Neural progenitor cell (in vitro differentiated cells): ENCODE results near the gene EFCAB11. TPM values are rescaled to one million over a fixed set of nuclear protein-coding genes. Genes with fewer than 3 reads are reported as not detected.

Experiments used
- DNase-seq: peaks from one replicate; pipeline ENCODE4 v3.0.0-alpha.2; 2016; ENCODE audit warnings: low spot score
- H2AFZ ChIP-seq: fragments of 200-600 bp; sonication (generic); replicated peaks from 2 replicates; pipeline ENCODE4 v1.6.1; 2016; ENCODE audit warnings: antibody characterized with exemption
- H3F3A ChIP-seq: fragments of 200-600 bp; sonication (generic); 2 replicates; pipeline ENCODE4 v1.6.1; 2016; ENCODE audit warnings: antibody characterized with exemption, low read depth
- H3K27ac ChIP-seq: fragments of 200-600 bp; sonication (generic); 2 replicates; pipeline ENCODE4 v1.5.1; 2016; ENCODE audit warnings: mild to moderate bottlenecking
- H3K27me3 ChIP-seq: fragments of 200-600 bp; sonication (generic); 2 replicates; pipeline ENCODE4 v1.6.1; 2016; ENCODE audit warnings: mild to moderate bottlenecking, moderate library complexity
- H3K36me3 ChIP-seq: fragments of 200-600 bp; sonication (generic); 2 replicates; pipeline ENCODE4 v1.5.1; 2016
- H3K4me1 ChIP-seq: fragments of 200-600 bp; sonication (generic); 2 replicates; pipeline ENCODE4 v1.6.1; 2016; ENCODE audit warnings: mixed run types
- H3K4me2 ChIP-seq: fragments of 200-600 bp; sonication (generic); 2 replicates; pipeline ENCODE4 v1.6.1; 2016
- H3K4me3 ChIP-seq: fragments of 200-600 bp; sonication (generic); 2 replicates; pipeline ENCODE4 v1.5.1; 2016
- H3K79me2 ChIP-seq: fragments of 200-600 bp; sonication (generic); 2 replicates; pipeline ENCODE4 v1.6.1; 2016; ENCODE audit warnings: low read depth
- H3K9ac ChIP-seq: fragments of 200-600 bp; sonication (generic); 2 replicates; pipeline ENCODE4 v1.6.1; 2016
- H3K9me3 ChIP-seq: fragments of 200-600 bp; sonication (generic); 2 replicates; pipeline ENCODE4 v1.5.1; 2016; ENCODE audit warnings: low read depth
- H4K20me1 ChIP-seq: fragments of 200-600 bp; sonication (generic); 2 replicates; pipeline ENCODE4 v1.6.1; 2016; ENCODE audit warnings: low read depth
- H3K27ac Mint-ChIP-seq: 3 replicates; pipeline ENCODE4 v1.8.0; 2021; ENCODE audit warnings: mixed read lengths
- H3K27me3 Mint-ChIP-seq: 2 replicates; pipeline ENCODE4 v1.8.0; 2022; ENCODE audit warnings: low read depth, mild to moderate bottlenecking, inconsistent platforms, moderate library complexity, mixed read lengths; ENCODE audit not compliant: insufficient read depth
- H3K36me3 Mint-ChIP-seq: 3 replicates; pipeline ENCODE4 v1.8.0; 2021; ENCODE audit warnings: mixed read lengths
- H3K4me1 Mint-ChIP-seq: 3 replicates; pipeline ENCODE4 v1.8.0; 2021; ENCODE audit warnings: mixed read lengths
- H3K4me3 Mint-ChIP-seq: 3 replicates; pipeline ENCODE4 v1.8.0; 2021; ENCODE audit warnings: mild to moderate bottlenecking, moderate library complexity, mixed read lengths
- H3K9me3 Mint-ChIP-seq: 3 replicates; pipeline ENCODE4 v1.8.0; 2020; ENCODE audit warnings: mixed read lengths
- EZH2 ChIP-seq: fragments of 200-600 bp; sonication (generic); IDR thresholded peaks from 2 replicates; pipeline ENCODE4 v1.6.1; 2017; ENCODE audit warnings: antibody characterized with exemption, mild to moderate bottlenecking, moderate library complexity
- EZH2phosphoT487 ChIP-seq: fragments of 200-600 bp; sonication (generic); IDR thresholded peaks from 2 replicates; pipeline ENCODE4 v1.6.1; 2017; ENCODE audit warnings: antibody characterized with exemption
- total RNA-seq: library from RNA; depleted of rRNA; stranded (reverse); fragments of >200 nt; gene quantifications from 2 replicates; pipeline ENCODE4 v1.2.3, GENCODE V29; 2015; ENCODE audit warnings: low replicate concordance
- TF ChIP-seq, protein P1 (sequence below): fragments of 200-600 bp; sonication (generic); IDR thresholded peaks from 2 replicates; pipeline ENCODE4 v1.5.1; 2017; ENCODE audit warnings: antibody characterized with exemption, mild to moderate bottlenecking

Gene EFCAB11
- total RNA-seq, 1 donor from 2014 or later = 27.6 TPM

DNA sequence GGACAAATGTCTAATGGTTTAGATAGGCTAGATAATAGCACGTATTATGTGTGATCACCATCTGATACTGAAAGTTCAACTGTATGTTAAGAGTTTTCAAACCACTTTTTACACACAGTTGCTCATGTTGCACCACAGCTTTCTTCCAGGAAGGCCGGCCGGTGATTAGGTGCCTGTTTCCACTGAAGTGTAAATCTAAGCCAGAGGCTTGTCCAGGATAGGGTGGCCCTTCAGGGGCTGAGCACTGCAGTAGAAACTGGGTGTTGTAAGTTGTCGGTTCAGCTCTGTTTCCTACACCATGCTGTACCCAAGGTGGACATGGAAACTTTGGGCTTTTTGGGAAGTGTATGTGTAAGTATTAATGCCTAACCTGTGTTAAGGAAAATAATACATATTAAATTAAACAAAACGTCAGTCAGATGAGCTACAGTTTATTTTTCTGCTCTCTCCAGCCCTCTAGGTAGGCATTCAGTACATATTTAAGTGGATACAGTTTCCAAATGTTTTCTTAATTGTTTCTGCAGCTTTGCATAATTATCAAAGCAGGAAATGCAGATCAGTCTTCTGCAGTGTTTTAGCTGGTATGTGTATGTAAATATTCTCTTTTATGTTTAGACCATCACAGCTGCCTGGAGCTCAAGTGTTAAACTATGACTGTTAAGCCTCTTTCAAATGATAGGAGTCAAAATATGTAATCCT lies 32.1 kb upstream of the EFCAB11 start:
- Histone ChIP-seq H3K4me1 (no peaks in the 10 kb centered on the region), H3K4me2 (no peak overlapping the region), H3K79me2 (no peaks in the 10 kb centered on the region), H3K9ac (no peak overlapping the region), H3K27ac (no peak overlapping the region), H2AFZ (no peak overlapping the region), H3K27me3 (no peaks in the 10 kb centered on the region), H4K20me1 (no peaks in the 10 kb centered on the region), H3F3A (no peaks in the 10 kb centered on the region), H3K4me3 (no peak overlapping the region), H3K36me3 (peaks cover 13% of the 10 kb centered on the region), H3K9me3 (no peaks in the 10 kb centered on the region)
- H3K9me3 Mint-ChIP-seq = no peaks in the 10 kb centered on the region
- peaks cover 22% of the 10 kb centered on the region for H3K36me3 Mint-ChIP-seq
- TF ChIP-seq EZH2phosphoT487 (no peak), EZH2 (no peak)
- TF ChIP-seq, protein P1, sequence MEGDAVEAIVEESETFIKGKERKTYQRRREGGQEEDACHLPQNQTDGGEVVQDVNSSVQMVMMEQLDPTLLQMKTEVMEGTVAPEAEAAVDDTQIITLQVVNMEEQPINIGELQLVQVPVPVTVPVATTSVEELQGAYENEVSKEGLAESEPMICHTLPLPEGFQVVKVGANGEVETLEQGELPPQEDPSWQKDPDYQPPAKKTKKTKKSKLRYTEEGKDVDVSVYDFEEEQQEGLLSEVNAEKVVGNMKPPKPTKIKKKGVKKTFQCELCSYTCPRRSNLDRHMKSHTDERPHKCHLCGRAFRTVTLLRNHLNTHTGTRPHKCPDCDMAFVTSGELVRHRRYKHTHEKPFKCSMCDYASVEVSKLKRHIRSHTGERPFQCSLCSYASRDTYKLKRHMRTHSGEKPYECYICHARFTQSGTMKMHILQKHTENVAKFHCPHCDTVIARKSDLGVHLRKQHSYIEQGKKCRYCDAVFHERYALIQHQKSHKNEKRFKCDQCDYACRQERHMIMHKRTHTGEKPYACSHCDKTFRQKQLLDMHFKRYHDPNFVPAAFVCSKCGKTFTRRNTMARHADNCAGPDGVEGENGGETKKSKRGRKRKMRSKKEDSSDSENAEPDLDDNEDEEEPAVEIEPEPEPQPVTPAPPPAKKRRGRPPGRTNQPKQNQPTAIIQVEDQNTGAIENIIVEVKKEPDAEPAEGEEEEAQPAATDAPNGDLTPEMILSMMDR = no peak
- DNase-seq = no peak
- no peaks in the 10 kb centered on the region for H3K4me1 Mint-ChIP-seq
- no peaks in the 10 kb centered on the region for H3K27me3 Mint-ChIP-seq
- no peak overlapping the region for H3K27ac Mint-ChIP-seq
- no peak overlapping the region for H3K4me3 Mint-ChIP-seq

DNA sequence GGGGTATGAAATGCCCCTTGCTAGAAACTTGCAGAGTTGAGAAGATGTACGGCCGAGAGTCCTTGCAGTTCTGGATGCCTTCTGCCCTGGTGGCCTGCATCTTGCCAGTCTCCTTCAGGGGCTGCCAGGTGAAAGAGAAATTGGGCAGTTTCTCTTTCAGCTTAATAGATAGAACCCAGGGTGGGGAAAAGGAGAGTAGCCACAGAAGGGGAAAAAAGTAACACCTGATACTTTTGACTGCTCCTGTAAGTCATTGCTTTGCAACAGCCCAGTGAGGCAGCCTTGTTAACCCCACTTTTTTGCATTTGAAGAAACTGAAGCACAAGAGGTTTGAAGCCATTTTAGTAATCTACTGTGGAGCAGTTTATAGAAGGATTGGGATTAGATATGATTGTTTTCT lies 28.8 kb upstream of the EFCAB11 start:
- Histone ChIP-seq H3K27me3 (no peaks in the 10 kb centered on the region), H3F3A (no peaks in the 10 kb centered on the region), H3K36me3 (peaks cover 8% of the 10 kb centered on the region), H4K20me1 (no peaks in the 10 kb centered on the region), H3K9me3 (no peaks in the 10 kb centered on the region), H3K4me3 (no peak overlapping the region), H2AFZ (no peak overlapping the region), H3K79me2 (no peaks in the 10 kb centered on the region), H3K9ac (no peak overlapping the region), H3K4me1 (no peaks in the 10 kb centered on the region), H3K4me2 (no peak overlapping the region), H3K27ac (no peak overlapping the region)
- TF ChIP-seq EZH2 (no peak), EZH2phosphoT487 (no peak)
- TF ChIP-seq, protein P1 = no peak
- H3K27ac Mint-ChIP-seq = no peak overlapping the region
- H3K4me3 Mint-ChIP-seq = no peak overlapping the region
- peaks cover 28% of the 10 kb centered on the region for H3K36me3 Mint-ChIP-seq
- no peaks in the 10 kb centered on the region for H3K9me3 Mint-ChIP-seq
- no peak for DNase-seq
- no peaks in the 10 kb centered on the region for H3K4me1 Mint-ChIP-seq
- no peaks in the 10 kb centered on the region for H3K27me3 Mint-ChIP-seq

DNA sequence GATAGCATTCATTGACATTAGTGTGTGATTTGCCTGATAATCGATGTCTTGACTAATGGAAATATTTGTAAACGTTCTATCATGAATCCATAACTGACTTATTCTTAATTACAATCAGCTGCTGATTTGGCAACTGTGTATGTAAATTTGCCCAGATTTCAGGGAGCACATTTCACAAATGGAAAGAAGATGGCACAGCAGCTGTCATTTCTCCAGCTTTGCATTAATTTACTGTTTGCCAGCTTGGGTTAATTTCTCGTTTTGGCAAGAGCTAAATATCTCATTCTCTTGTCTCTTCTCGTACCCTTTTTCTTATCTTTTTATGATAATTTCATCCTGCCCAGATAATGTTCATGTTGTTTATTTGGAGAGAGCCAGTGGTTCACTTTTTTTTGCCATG lies 24.1 kb upstream of the EFCAB11 start:
- Histone ChIP-seq H3K79me2 (no peaks in the 10 kb centered on the region), H3K4me1 (no peaks in the 10 kb centered on the region), H3K36me3 (peaks cover 5% of the 10 kb centered on the region), H3K27ac (no peak overlapping the region), H3K27me3 (no peaks in the 10 kb centered on the region), H3K9me3 (no peaks in the 10 kb centered on the region), H3F3A (no peaks in the 10 kb centered on the region), H2AFZ (no peak overlapping the region), H3K4me3 (no peak overlapping the region), H3K9ac (no peak overlapping the region), H4K20me1 (no peaks in the 10 kb centered on the region), H3K4me2 (no peak overlapping the region)
- no peak for TF ChIP-seq EZH2phosphoT487
- TF ChIP-seq EZH2 = no peak
- TF ChIP-seq, protein P1 = no peak
- Mint-ChIP-seq H3K4me3 (no peak overlapping the region), H3K9me3 (no peaks in the 10 kb centered on the region), H3K27ac (no peak overlapping the region), H3K27me3 (no peaks in the 10 kb centered on the region), H3K36me3 (peaks cover 15% of the 10 kb centered on the region), H3K4me1 (no peaks in the 10 kb centered on the region)
- DNase-seq = no peak
